WTC11 (cell line): ENCODE data around the gene ELF5. TPM values are rescaled to one million over a fixed set of nuclear protein-coding genes. Genes with fewer than 3 reads are reported as not detected.

ENCODE experiments used
- ATAC-seq: fragments of 200-7000 bp; cut with Tn5 transposase; 2 replicates; pipeline ENCODE4 v1.10.0; 2021; ENCODE audit warnings: mild to moderate bottlenecking, moderate library complexity
- CTCF ChIA-PET: fragments of 300-600 bp; sonication (Branson Sonifier 250); formaldehyde crosslinking; loops from one replicate; lab custom pipeline; 2021; ENCODE audit warnings: antibody characterized with exemption; lab: Charles Lee
- POLR2A ChIA-PET: fragments of 350-600 bp; sonication (Branson Sonifier 250); formaldehyde crosslinking; loops from one replicate; lab custom pipeline; 2021; ENCODE audit warnings: antibody characterized with exemption; lab: Charles Lee
- DNase-seq: peaks from one replicate; pipeline ENCODE4 v3.0.0; 2021; ENCODE audit warnings: low spot score
- H3K27ac Mint-ChIP-seq: 2 replicates; pipeline ENCODE4 v1.8.0; 2021; ENCODE audit warnings: mixed read lengths
- H3K27me3 Mint-ChIP-seq: 2 replicates; pipeline ENCODE4 v1.8.0; 2021; ENCODE audit warnings: low read depth, mild to moderate bottlenecking, moderate library complexity, mixed read lengths
- H3K36me3 Mint-ChIP-seq: 2 replicates; pipeline ENCODE4 v1.8.0; 2021; ENCODE audit warnings: mixed read lengths
- H3K4me1 Mint-ChIP-seq: 2 replicates; pipeline ENCODE4 v1.8.0; 2022; ENCODE audit warnings: mixed read lengths
- H3K4me3 Mint-ChIP-seq: 2 replicates; pipeline ENCODE4 v1.8.0; 2021; ENCODE audit warnings: mild to moderate bottlenecking, moderate library complexity, mixed read lengths
- H3K9me3 Mint-ChIP-seq: 2 replicates; pipeline ENCODE4 v1.8.0; 2021; ENCODE audit warnings: mixed read lengths
- CREB1 ChIP-seq: sonication (generic); formaldehyde crosslinking; IDR thresholded peaks from 2 replicates; pipeline ENCODE4 v1.8.0; 2023; ENCODE audit warnings: mild to moderate bottlenecking, missing genetic modification reagents
- CREM ChIP-seq: sonication (generic); formaldehyde crosslinking; IDR thresholded peaks from 2 replicates; pipeline ENCODE4 v1.8.1; 2022; ENCODE audit warnings: mild to moderate bottlenecking, missing genetic modification reagents, moderate library complexity
- ETV6 ChIP-seq: sonication (generic); formaldehyde crosslinking; IDR thresholded peaks from 2 replicates; pipeline ENCODE4 v1.8.1; 2022; ENCODE audit warnings: mild to moderate bottlenecking, missing genetic modification reagents
- FOXJ3 ChIP-seq: sonication (generic); formaldehyde crosslinking; IDR thresholded peaks from 2 replicates; pipeline ENCODE4 v1.9.0; 2021; ENCODE audit warnings: missing genetic modification reagents, mild to moderate bottlenecking, borderline replicate concordance
- GRHL2 ChIP-seq: fragments of 250-450 bp; sonication (Bioruptor Pico); IDR thresholded peaks from 2 replicates; pipeline ENCODE4 v1.8.0; 2022; ENCODE audit warnings: mild to moderate bottlenecking, moderate library complexity; ENCODE audit not compliant: insufficient replicate concordance, severe bottlenecking
- IRF2 ChIP-seq: sonication (generic); formaldehyde crosslinking; IDR thresholded peaks from 2 replicates; pipeline ENCODE4 v1.8.0; 2022; ENCODE audit warnings: low read depth, missing genetic modification reagents, borderline replicate concordance
- SP1 ChIP-seq: sonication (generic); formaldehyde crosslinking; conservative IDR thresholded peaks from 2 replicates; pipeline ENCODE4 v1.8.1; 2022; ENCODE audit warnings: missing genetic modification reagents
- ZBTB21 ChIP-seq: sonication (generic); formaldehyde crosslinking; IDR thresholded peaks from 2 replicates; pipeline ENCODE4 v1.8.1; 2023; ENCODE audit warnings: mild to moderate bottlenecking, missing genetic modification reagents, borderline replicate concordance
- ZNF121 ChIP-seq: sonication (generic); formaldehyde crosslinking; IDR thresholded peaks from 2 replicates; pipeline ENCODE4 v1.8.0; 2023; ENCODE audit warnings: missing genetic modification reagents
- ZNF232 ChIP-seq: sonication (generic); formaldehyde crosslinking; IDR thresholded peaks from 2 replicates; pipeline ENCODE4 v1.8.0; 2022; ENCODE audit warnings: mild to moderate bottlenecking, missing genetic modification reagents
- ZNF263 ChIP-seq: sonication (generic); formaldehyde crosslinking; IDR thresholded peaks from 2 replicates; pipeline ENCODE4 v1.8.1; 2022; ENCODE audit warnings: low read depth, mild to moderate bottlenecking, moderate library complexity, missing genetic modification reagents
- ZNF423 ChIP-seq: fragments of 250-450 bp; sonication (Bioruptor Pico); IDR thresholded peaks from 2 replicates; pipeline ENCODE4 v2.1.2; 2022; ENCODE audit warnings: mild to moderate bottlenecking, moderate library complexity
- total RNA-seq: library from RNA; stranded (reverse); gene quantifications from 3 replicates; pipeline ENCODE4 v1.2.3, GENCODE V29; 2021
- TF ChIP-seq, protein P1 (sequence below): fragments of 250-450 bp; sonication (Bioruptor Pico); IDR thresholded peaks from 2 replicates; pipeline ENCODE4 v2.1.2; 2022; ENCODE audit warnings: mild to moderate bottlenecking, moderate library complexity
- TF ChIP-seq, protein P2 (sequence below): sonication (generic); formaldehyde crosslinking; IDR thresholded peaks from 2 replicates; pipeline ENCODE4 v1.8.0; 2023; ENCODE audit warnings: missing genetic modification reagents, mild to moderate bottlenecking, borderline replicate concordance
- TF ChIP-seq, protein P3 (sequence below): sonication (generic); formaldehyde crosslinking; IDR thresholded peaks from 2 replicates; pipeline ENCODE4 v1.8.0; 2023; ENCODE audit warnings: missing genetic modification reagents
- TF ChIP-seq, protein P4 (sequence below): sonication (generic); formaldehyde crosslinking; IDR thresholded peaks from 2 replicates; pipeline ENCODE4 v1.8.1; 2022; ENCODE audit warnings: low read depth, missing genetic modification reagents, borderline replicate concordance
- TF ChIP-seq, protein P5 (sequence below): sonication (generic); formaldehyde crosslinking; IDR thresholded peaks from 2 replicates; pipeline ENCODE4 v1.8.0; 2023; ENCODE audit warnings: mild to moderate bottlenecking, missing genetic modification reagents

ELF5 gene
- total RNA-seq, 1 experiment from 2014 or later, result not detected

DNA sequence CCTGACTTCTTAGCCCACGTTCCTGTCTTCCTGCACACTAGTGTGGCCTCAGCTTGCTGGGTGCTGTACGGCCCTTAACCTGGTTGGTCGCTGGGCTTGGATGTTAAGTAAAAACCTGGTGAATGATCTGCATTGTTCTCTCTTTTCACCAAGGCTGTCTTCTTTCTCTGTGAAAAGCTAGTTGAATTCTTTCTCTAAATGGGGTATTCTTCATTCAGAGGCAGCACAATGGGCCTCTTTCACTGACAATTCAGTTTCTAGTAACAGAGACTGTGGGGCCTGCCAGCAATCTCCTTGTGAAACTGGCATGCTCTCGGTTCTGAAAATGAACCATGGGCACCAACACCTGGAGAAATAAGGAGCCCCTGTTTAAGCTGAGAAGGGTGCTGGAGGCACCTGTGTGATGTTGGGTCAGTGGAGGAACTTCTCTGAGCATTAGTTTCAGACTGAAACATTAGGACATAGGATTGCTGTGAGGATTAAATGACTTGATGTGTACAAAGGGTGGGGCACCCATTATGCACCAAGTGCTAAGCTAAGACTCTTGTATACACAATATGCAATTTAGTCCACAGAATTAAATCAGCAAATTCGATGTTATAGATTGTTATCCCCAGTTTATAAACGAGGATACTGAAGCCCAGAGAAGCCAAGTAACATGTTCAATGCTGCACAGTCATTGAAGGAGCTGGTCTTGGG lies 33.1 kb upstream of the ELF5 start:
- Mint-ChIP-seq H3K4me3 (no peak overlapping the region), H3K27me3 (peaks cover 3% of the 10 kb centered on the region; the same call in 1 of the 2 replicates), H3K36me3 (no peaks in the 10 kb centered on the region)
- CTCF ChIA-PET, result interaction anchor here (0.9 to 1.9 kb wide), 2 partner anchors 21 to 34 kb away, joined by 3 to 6 read pairs; no protein-coding TSS in a partner anchor
- ATAC-seq, result no peak
- no peak for TF ChIP-seq GRHL2 (CRISPR knock-in tag)
- no peak for TF ChIP-seq ZNF121 (CRISPR knock-in tag)
- TF ChIP-seq, protein P1, sequence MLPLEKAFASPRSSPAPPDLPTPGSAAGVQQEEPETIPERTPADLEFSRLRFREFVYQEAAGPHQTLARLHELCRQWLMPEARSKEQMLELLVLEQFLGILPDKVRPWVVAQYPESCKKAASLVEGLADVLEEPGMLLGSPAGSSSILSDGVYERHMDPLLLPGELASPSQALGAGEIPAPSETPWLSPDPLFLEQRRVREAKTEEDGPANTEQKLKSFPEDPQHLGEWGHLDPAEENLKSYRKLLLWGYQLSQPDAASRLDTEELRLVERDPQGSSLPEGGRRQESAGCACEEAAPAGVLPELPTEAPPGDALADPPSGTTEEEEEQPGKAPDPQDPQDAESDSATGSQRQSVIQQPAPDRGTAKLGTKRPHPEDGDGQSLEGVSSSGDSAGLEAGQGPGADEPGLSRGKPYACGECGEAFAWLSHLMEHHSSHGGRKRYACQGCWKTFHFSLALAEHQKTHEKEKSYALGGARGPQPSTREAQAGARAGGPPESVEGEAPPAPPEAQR (CRISPR knock-in tag), result no peak
- TF ChIP-seq, protein P2, sequence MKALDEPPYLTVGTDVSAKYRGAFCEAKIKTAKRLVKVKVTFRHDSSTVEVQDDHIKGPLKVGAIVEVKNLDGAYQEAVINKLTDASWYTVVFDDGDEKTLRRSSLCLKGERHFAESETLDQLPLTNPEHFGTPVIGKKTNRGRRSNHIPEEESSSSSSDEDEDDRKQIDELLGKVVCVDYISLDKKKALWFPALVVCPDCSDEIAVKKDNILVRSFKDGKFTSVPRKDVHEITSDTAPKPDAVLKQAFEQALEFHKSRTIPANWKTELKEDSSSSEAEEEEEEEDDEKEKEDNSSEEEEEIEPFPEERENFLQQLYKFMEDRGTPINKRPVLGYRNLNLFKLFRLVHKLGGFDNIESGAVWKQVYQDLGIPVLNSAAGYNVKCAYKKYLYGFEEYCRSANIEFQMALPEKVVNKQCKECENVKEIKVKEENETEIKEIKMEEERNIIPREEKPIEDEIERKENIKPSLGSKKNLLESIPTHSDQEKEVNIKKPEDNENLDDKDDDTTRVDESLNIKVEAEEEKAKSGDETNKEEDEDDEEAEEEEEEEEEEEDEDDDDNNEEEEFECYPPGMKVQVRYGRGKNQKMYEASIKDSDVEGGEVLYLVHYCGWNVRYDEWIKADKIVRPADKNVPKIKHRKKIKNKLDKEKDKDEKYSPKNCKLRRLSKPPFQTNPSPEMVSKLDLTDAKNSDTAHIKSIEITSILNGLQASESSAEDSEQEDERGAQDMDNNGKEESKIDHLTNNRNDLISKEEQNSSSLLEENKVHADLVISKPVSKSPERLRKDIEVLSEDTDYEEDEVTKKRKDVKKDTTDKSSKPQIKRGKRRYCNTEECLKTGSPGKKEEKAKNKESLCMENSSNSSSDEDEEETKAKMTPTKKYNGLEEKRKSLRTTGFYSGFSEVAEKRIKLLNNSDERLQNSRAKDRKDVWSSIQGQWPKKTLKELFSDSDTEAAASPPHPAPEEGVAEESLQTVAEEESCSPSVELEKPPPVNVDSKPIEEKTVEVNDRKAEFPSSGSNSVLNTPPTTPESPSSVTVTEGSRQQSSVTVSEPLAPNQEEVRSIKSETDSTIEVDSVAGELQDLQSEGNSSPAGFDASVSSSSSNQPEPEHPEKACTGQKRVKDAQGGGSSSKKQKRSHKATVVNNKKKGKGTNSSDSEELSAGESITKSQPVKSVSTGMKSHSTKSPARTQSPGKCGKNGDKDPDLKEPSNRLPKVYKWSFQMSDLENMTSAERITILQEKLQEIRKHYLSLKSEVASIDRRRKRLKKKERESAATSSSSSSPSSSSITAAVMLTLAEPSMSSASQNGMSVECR, result no peak
- no peak for TF ChIP-seq IRF2 (CRISPR knock-in tag)
- TF ChIP-seq ZNF423 (CRISPR knock-in tag), result no peak
- TF ChIP-seq ZBTB21 (CRISPR knock-in tag), result no peak
- TF ChIP-seq, protein P3, sequence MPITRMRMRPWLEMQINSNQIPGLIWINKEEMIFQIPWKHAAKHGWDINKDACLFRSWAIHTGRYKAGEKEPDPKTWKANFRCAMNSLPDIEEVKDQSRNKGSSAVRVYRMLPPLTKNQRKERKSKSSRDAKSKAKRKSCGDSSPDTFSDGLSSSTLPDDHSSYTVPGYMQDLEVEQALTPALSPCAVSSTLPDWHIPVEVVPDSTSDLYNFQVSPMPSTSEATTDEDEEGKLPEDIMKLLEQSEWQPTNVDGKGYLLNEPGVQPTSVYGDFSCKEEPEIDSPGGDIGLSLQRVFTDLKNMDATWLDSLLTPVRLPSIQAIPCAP (CRISPR knock-in tag), result no peak
- TF ChIP-seq ZNF263, result no peak
- TF ChIP-seq, all 79 proteins: peak for 0
- H3K27ac Mint-ChIP-seq, result no peak overlapping the region
- no peak for DNase-seq
- no peaks in the 10 kb centered on the region for H3K9me3 Mint-ChIP-seq
- 0 out of 2 replicates have a peak, but pooled peaks cover 3% of the 10 kb centered on the region for H3K4me1 Mint-ChIP-seq
- POLR2A ChIA-PET, result no interaction called here

DNA sequence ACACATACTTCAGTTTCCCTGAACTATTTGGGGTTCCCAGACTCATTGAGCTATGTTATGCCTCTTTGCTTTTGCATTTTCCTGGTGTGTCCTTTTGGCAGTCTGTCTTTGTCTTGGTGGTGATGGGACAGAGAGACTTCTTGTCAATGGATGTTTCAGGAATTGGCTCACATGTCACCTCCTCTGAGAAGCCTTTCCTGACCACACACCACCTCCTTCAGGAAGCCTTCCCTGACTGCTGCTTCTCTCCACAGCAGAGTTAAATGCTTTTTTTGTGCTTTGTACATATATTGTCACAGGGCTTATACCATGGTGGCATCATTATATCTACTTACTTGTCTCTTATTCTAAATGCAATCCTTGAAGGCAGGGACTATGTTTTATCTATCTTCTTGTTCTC lies 28.5 kb upstream of the ELF5 start:
- TF ChIP-seq CREM (CRISPR knock-in tag), result no peak
- no peak for TF ChIP-seq ETV6
- Mint-ChIP-seq H3K36me3 (no peaks in the 10 kb centered on the region), H3K27ac (no peak overlapping the region), H3K4me3 (no peak overlapping the region), H3K9me3 (no peaks in the 10 kb centered on the region), H3K27me3 (peaks cover 6% of the 10 kb centered on the region), H3K4me1 (no peaks in the 10 kb centered on the region)
- POLR2A ChIA-PET, result no interaction called here
- CTCF ChIA-PET, result no interaction called here
- no peak for ATAC-seq
- no peak for DNase-seq

DNA sequence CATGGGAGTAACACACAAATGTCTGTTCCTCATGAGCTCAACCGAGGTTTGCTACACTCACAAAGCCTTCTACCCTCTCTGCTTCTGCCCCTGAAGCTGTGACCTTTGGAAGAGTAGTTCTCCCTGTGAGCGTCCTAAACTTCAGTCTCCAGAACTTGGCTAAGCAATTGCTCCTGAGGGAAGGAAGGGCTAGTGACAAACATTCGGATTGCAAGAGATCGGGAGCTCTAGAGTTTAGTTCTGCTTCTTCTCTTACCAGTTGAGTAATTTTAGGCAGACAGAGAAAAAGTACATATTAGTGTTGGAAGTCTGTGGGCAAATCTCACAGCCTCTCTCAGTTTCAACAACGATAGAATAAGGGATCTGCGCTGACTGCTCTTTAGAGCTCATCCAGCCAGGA lies 27.3 kb upstream of the ELF5 start:
- ATAC-seq (no peak), DNase-seq (no peak)
- TF ChIP-seq FOXJ3 (no peak), ZNF232 (CRISPR knock-in tag) (no peak), SP1 (CRISPR knock-in tag) (no peak), CREB1 (no peak)
- TF ChIP-seq, protein P4, sequence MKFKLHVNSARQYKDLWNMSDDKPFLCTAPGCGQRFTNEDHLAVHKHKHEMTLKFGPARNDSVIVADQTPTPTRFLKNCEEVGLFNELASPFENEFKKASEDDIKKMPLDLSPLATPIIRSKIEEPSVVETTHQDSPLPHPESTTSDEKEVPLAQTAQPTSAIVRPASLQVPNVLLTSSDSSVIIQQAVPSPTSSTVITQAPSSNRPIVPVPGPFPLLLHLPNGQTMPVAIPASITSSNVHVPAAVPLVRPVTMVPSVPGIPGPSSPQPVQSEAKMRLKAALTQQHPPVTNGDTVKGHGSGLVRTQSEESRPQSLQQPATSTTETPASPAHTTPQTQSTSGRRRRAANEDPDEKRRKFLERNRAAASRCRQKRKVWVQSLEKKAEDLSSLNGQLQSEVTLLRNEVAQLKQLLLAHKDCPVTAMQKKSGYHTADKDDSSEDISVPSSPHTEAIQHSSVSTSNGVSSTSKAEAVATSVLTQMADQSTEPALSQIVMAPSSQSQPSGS (CRISPR knock-in tag), result no peak
- TF ChIP-seq, protein P5, sequence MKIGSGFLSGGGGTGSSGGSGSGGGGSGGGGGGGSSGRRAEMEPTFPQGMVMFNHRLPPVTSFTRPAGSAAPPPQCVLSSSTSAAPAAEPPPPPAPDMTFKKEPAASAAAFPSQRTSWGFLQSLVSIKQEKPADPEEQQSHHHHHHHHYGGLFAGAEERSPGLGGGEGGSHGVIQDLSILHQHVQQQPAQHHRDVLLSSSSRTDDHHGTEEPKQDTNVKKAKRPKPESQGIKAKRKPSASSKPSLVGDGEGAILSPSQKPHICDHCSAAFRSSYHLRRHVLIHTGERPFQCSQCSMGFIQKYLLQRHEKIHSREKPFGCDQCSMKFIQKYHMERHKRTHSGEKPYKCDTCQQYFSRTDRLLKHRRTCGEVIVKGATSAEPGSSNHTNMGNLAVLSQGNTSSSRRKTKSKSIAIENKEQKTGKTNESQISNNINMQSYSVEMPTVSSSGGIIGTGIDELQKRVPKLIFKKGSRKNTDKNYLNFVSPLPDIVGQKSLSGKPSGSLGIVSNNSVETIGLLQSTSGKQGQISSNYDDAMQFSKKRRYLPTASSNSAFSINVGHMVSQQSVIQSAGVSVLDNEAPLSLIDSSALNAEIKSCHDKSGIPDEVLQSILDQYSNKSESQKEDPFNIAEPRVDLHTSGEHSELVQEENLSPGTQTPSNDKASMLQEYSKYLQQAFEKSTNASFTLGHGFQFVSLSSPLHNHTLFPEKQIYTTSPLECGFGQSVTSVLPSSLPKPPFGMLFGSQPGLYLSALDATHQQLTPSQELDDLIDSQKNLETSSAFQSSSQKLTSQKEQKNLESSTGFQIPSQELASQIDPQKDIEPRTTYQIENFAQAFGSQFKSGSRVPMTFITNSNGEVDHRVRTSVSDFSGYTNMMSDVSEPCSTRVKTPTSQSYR (CRISPR knock-in tag), result no peak
- H3K27me3 Mint-ChIP-seq, result peaks cover 6% of the 10 kb centered on the region
- H3K36me3 Mint-ChIP-seq, result no peaks in the 10 kb centered on the region
- CTCF ChIA-PET, result no interaction called here
- H3K4me1 Mint-ChIP-seq, result no peaks in the 10 kb centered on the region
- no peak overlapping the region for H3K27ac Mint-ChIP-seq
- POLR2A ChIA-PET, result no interaction called here
- H3K4me3 Mint-ChIP-seq, result no peak overlapping the region
- no peaks in the 10 kb centered on the region for H3K9me3 Mint-ChIP-seq
